ENCODE measurements around the gene FGGY. TPM values are rescaled to one million over a fixed set of nuclear protein-coding genes. Genes with fewer than 3 reads are reported as not detected.
"Not testable (repeated sequence)": the region's sequence is repeated elsewhere in the genome, so short reads cannot be mapped to it uniquely, and the experiment has no call there.

FGGY gene
- total RNA-seq, 1 experiment from 2014 or later = 17.8 TPM

DNA sequence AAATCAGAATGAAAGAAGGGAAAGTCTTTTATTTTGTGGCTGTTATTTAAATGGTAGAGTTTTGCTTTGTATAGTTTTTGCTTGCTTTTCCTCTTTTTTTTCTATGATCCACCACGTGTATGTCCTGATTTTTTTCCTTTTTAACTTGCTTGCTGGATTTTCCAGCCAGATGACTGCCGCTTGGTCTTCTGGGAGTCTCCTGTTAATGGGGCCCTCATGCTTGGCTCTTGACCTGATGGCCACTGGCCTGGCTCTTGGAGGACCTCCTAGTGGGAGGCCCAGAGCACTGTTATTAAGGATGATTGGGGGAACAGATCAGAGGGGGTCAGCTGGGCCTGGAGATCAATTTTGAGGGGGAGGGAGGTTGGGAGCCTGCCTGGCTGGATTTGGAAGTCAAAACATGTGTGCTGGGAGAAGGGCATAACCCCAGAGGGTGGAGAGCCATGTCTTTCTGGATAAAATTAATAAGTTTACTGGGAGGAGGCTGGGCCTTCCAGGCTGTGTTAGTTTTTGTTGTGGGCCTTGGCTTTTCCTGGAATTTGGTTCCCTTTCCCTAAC lies 1.2 kb downstream of the FGGY start:
- Histone ChIP-seq H3K9me2 (ENCODE audit: insufficient read depth) (no peaks in the 10 kb centered on the region), H3K4me2 (peak overlapping the region; percentile 89), H3K9me3 (ENCODE audit: insufficient read depth, low read depth) (0 out of 2 replicates have a peak, but pooled peaks cover 3% of the 10 kb centered on the region), H3K4me1 (replicated peaks; ENCODE audit: insufficient read depth) (peaks cover 32% of the 10 kb centered on the region), H3K79me2 (ENCODE audit: low read depth) (peaks cover 5% of the 10 kb centered on the region), H3K27ac (peak overlapping the region; percentile 96), H3K4me3 (peak overlapping the region; percentile 78), H3K36me3 (ENCODE audit: low read depth) (0 out of 2 replicates have a peak, but pooled peaks cover 3% of the 10 kb centered on the region), H3K27me3 (ENCODE audit: insufficient read depth, low read depth) (no peaks in the 10 kb centered on the region), H2AFZ (peak overlapping the region; percentile 85), H3F3A (ENCODE audit: insufficient read depth, low read depth) (peaks cover 31% of the 10 kb centered on the region), H4K20me1 (ENCODE audit: insufficient read depth) (no peaks in the 10 kb centered on the region)
- POLR2A ChIA-PET (ENCODE audit: unreplicated experiment) = interaction anchor here (0.7 kb wide), 2 partner anchors 389 to 512 kb away, joined by 3 to 11 read pairs; no protein-coding TSS in a partner anchor
- DNase-seq = no peak
- TF ChIP-seq, protein P1, sequence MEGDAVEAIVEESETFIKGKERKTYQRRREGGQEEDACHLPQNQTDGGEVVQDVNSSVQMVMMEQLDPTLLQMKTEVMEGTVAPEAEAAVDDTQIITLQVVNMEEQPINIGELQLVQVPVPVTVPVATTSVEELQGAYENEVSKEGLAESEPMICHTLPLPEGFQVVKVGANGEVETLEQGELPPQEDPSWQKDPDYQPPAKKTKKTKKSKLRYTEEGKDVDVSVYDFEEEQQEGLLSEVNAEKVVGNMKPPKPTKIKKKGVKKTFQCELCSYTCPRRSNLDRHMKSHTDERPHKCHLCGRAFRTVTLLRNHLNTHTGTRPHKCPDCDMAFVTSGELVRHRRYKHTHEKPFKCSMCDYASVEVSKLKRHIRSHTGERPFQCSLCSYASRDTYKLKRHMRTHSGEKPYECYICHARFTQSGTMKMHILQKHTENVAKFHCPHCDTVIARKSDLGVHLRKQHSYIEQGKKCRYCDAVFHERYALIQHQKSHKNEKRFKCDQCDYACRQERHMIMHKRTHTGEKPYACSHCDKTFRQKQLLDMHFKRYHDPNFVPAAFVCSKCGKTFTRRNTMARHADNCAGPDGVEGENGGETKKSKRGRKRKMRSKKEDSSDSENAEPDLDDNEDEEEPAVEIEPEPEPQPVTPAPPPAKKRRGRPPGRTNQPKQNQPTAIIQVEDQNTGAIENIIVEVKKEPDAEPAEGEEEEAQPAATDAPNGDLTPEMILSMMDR (conservative IDR thresholded peaks at IDR 0.05) = no peak
- TF ChIP-seq EZH2 (IDR thresholded peaks at IDR 0.05; ENCODE audit: low read depth) = no peak
- CTCF ChIA-PET = no interaction called here
- intact Hi-C loops (cut with micrococcal nuclease; ENCODE audit: unreplicated experiment) = loop anchor here (5.0 kb wide), 1 partner anchor 271 kb away; no protein-coding TSS in a partner anchor
- BruUV-seq (replicated peaks) = no TSS peak

DNA sequence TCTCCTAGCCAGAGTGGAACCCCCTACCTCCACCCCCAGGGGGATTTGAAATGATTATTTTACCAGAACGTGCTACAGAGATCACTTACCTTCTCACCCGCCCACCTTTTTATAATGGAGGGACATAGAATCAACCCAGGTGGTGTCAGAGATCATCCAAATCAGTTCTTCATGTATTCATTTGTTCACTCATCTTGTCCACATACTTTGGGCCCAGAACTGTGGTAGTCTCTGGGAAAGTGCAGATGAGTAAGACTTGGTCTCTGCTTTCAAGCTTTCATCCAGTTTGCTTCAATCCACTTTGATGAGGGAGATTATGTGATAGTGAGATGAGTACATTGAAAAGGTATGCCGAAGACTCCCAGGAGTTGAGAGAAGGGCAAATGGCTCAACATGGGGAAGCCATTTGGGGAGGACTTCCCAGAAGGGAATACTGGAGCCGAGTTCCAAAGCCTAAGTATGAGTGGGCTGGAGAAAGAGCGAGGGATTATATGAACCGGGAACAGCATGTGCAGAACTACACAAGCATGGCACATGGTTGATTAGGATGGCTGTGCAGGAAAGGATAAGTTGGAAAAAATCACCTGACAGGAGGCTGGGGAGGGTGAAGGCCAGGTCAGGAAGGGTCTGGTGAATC lies 1.9 kb downstream of the FGGY start:
- ChIA-PET CTCF (no interaction called here), POLR2A (ENCODE audit: unreplicated experiment) (interaction anchor here (0.7 kb wide), 1 partner anchor 389 kb away, joined by 3 read pairs; no protein-coding TSS in a partner anchor)
- H3K79me2 ChIP-seq (ENCODE audit: low read depth) = peaks cover 5% of the 10 kb centered on the region
- H3K4me3 ChIP-seq = peak overlapping the region; percentile 7; the same call in 1 of the 2 replicates
- no peak for TF ChIP-seq EZH2 (IDR thresholded peaks at IDR 0.05; ENCODE audit: low read depth)
- TF ChIP-seq, protein P1 (conservative IDR thresholded peaks at IDR 0.05) = no peak
- DNase-seq = peak in 1 of 2 experiments; percentile 40
- no peaks in the 10 kb centered on the region for H3K9me2 ChIP-seq (ENCODE audit: insufficient read depth)
- no peak overlapping the region for H2AFZ ChIP-seq
- peak overlapping the region; percentile 89 for H3K4me2 ChIP-seq
- H3K27ac ChIP-seq = peak overlapping the region; percentile 96; the same call in 1 of the 2 replicates
- intact Hi-C loops (cut with micrococcal nuclease; ENCODE audit: unreplicated experiment) = loop anchor here (5.0 kb wide), 1 partner anchor 272 kb away; no protein-coding TSS in a partner anchor
- 0 out of 2 replicates have a peak, but pooled peaks cover 5% of the 10 kb centered on the region for H3K36me3 ChIP-seq (ENCODE audit: low read depth)
- peaks cover 32% of the 10 kb centered on the region for H3K4me1 ChIP-seq (replicated peaks; ENCODE audit: insufficient read depth)
- 0 out of 2 replicates have a peak, but pooled peaks cover 3% of the 10 kb centered on the region for H3K9me3 ChIP-seq (ENCODE audit: insufficient read depth, low read depth)
- no TSS peak for BruUV-seq (replicated peaks)
- H4K20me1 ChIP-seq (ENCODE audit: insufficient read depth) = no peaks in the 10 kb centered on the region
- H3K27me3 ChIP-seq (ENCODE audit: insufficient read depth, low read depth) = no peaks in the 10 kb centered on the region
- H3F3A ChIP-seq (ENCODE audit: insufficient read depth, low read depth) = peaks cover 31% of the 10 kb centered on the region

- H3F3A ChIP-seq (ENCODE audit: insufficient read depth, low read depth) = peaks cover 31% of the 10 kb centered on the region
- H3K27me3 ChIP-seq (ENCODE audit: insufficient read depth, low read depth); CTCF ChIA-PET; H3K36me3 ChIP-seq (ENCODE audit: low read depth); POLR2A ChIA-PET (ENCODE audit: unreplicated experiment); H2AFZ ChIP-seq; H3K27ac ChIP-seq; H3K9me2 ChIP-seq (ENCODE audit: insufficient read depth); BruUV-seq (replicated peaks); H3K4me3 ChIP-seq; H3K9me3 ChIP-seq (ENCODE audit: insufficient read depth, low read depth); DNase-seq; H3K79me2 ChIP-seq (ENCODE audit: low read depth); H4K20me1 ChIP-seq (ENCODE audit: insufficient read depth); H3K4me2 ChIP-seq: not testable (repeated sequence)
- H3K4me1 ChIP-seq (replicated peaks; ENCODE audit: insufficient read depth) = peaks cover 27% of the 10 kb centered on the region
- intact Hi-C loops (cut with micrococcal nuclease; ENCODE audit: unreplicated experiment) = loop anchor here (5.0 kb wide), 1 partner anchor 272 kb away; no protein-coding TSS in a partner anchor
These were observed 2.8 kb downstream of the FGGY start for GRCh38 chr1:59299670-59300069.
